WI38 (cell line): Measurements from ENCODE around the gene COL18A1.
"Not testable (repeated sequence)": the region's sequence is repeated elsewhere in the genome, so short reads cannot be mapped to it uniquely, and the experiment has no call there.

ENCODE experiments used
- H3K4me3 ChIP-seq: 2 replicates; pipeline ENCODE4 v1.5.1; 2011; ENCODE audit warnings: low read depth, mild to moderate bottlenecking, control low read depth, low read length
- TF ChIP-seq, protein P1 (sequence below): IDR thresholded peaks from 2 replicates; pipeline ENCODE4 v1.5.1; 2012; ENCODE audit warnings: low read depth, mild to moderate bottlenecking, control low read depth, low read length

The COL18A1 gene

DNA sequence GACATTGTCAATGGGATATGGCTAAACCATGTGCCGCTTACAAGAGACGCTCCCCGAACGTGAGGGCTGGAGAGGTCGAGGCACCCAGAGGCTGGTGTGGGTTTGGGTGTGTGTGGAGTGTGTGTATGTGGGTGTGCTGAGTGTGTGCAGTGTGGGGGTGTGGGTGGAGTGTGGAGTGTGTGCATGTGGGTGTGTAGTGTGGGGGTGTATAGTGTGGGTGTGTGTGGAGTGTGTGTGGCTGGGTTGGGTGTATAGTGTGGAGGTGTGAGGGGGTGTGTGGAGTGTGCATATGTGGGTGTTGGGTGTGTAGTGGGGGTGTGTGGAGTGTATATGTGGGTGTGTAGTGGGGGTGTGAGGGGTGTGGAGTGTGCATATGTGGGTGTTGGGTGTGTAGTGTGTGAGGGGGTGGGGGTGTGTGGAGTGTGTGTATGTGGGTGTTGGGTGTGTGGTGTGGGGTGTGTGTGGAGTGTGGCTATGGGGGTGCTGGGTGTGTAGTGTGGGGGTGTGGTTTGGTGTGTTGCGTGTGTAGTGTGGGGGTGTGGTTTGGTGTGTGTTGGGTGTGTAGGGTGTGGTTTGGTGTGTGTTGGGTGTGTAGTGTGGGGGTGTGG is 95.1 kb downstream of the COL18A1 start:
- TF ChIP-seq, protein P1, sequence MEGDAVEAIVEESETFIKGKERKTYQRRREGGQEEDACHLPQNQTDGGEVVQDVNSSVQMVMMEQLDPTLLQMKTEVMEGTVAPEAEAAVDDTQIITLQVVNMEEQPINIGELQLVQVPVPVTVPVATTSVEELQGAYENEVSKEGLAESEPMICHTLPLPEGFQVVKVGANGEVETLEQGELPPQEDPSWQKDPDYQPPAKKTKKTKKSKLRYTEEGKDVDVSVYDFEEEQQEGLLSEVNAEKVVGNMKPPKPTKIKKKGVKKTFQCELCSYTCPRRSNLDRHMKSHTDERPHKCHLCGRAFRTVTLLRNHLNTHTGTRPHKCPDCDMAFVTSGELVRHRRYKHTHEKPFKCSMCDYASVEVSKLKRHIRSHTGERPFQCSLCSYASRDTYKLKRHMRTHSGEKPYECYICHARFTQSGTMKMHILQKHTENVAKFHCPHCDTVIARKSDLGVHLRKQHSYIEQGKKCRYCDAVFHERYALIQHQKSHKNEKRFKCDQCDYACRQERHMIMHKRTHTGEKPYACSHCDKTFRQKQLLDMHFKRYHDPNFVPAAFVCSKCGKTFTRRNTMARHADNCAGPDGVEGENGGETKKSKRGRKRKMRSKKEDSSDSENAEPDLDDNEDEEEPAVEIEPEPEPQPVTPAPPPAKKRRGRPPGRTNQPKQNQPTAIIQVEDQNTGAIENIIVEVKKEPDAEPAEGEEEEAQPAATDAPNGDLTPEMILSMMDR: no peak
- H3K4me3 ChIP-seq: no peak overlapping the region

DNA sequence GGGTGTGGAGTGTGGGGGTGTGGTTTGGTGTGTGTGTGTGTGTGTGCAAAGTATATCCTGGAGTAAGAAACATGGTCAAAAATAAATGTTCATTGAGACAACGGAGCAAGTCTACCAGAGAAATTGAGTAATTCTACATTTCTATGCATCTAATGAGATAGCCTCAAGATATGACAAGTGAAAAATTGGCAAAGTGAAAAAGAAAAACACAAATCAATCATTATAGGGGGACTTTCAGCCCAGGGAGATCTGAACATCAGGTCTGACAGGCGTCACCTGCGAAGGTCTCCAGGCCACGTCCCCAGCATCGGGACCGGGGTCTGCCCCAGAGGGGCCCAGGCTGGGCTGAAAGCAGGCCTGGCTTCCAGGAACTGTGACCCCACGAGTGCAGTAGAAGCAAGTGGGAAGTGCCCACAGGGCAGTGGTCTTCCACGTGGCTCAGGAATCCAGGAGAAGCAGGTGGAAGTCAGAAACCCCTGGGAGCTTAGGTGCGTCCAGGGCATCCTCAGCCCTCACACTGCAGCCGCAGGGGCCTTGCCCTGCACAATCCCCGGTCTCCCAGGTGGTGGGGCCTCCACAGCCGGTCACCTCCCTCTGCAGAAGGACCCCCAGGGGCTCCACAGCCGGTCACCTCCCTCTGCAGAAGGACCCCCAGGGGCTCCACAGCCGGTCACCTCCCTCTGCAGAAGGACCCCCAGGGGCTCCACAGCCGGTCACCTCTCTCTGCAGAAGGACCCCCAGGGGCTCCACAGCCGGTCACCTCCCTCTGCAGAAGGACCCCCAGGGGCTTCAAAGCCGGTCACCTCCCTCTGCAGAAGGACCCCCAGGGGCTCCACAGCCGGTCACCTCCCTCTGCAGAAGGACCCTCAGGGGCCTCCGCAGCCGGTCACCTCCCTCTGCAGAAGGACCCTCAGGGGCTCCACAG is 96.4 kb downstream of the COL18A1 start:
- not testable (repeated sequence) for H3K4me3 ChIP-seq

DNA sequence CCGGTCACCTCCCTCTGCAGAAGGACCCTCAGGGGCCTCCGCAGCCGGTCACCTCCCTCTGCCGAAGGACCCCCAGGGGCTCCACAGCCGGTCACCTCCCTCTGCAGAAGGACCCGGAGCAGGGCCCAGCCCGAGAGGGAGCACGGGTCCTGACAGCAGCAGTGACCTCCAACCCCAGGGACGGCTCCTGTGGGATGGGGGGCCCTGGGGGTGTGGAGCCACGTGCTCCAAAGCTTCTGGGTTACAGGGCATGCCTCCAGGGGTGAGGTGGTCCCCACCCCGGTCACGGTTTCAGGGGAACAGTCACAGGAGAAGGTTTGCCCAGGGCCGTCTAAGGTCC is 97.0 kb downstream of the COL18A1 start:
- TF ChIP-seq, protein P1: no peak
- H3K4me3 ChIP-seq: no peak overlapping the region

DNA sequence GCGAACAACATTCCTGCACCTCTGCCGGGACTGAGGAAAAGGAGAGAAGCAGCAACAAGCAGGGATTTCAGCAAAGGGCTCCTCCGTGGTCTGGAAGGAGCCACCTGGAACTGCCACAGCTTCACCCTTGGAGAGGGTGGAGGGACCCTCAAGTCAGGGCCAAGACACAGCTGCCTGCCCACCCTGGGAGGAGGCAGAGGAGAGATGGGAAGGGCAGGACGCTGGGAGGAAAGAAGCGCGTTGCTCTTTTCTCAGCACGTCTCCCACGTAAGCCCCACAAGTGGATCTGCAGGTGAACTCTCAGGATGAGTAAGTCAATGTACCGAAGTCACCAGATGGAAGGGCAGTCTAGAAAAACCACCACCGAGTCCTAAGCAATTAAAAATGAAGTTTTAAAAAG is 97.6 kb downstream of the COL18A1 start:
- H3K4me3 ChIP-seq: no peak overlapping the region
- TF ChIP-seq, protein P1: no peak

DNA sequence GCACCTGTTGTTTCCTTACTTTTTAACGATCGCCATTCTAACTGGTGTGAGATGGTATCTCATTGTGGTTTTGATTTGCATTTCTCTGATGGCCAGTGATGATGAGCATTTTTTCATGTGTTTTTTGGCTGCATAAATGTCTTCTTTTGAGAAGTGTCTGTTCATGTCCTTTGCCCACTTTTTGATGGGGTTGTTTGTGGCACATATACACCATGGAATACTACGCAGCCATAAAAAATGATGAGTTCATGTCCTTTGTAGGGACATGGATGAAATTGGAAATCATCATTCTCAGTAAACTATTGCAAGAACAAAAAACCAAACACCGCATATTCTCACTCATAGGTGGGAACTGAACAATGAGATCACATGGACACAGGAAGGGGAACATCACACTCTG is 98.3 kb downstream of the COL18A1 start:
- H3K4me3 ChIP-seq: not testable (repeated sequence)

- no peak overlapping the region for H3K4me3 ChIP-seq
- TF ChIP-seq, protein P1: no peak
Measured at GRCh38 chr21:45504021-45504515, 99.1 kb downstream of the COL18A1 start.

DNA sequence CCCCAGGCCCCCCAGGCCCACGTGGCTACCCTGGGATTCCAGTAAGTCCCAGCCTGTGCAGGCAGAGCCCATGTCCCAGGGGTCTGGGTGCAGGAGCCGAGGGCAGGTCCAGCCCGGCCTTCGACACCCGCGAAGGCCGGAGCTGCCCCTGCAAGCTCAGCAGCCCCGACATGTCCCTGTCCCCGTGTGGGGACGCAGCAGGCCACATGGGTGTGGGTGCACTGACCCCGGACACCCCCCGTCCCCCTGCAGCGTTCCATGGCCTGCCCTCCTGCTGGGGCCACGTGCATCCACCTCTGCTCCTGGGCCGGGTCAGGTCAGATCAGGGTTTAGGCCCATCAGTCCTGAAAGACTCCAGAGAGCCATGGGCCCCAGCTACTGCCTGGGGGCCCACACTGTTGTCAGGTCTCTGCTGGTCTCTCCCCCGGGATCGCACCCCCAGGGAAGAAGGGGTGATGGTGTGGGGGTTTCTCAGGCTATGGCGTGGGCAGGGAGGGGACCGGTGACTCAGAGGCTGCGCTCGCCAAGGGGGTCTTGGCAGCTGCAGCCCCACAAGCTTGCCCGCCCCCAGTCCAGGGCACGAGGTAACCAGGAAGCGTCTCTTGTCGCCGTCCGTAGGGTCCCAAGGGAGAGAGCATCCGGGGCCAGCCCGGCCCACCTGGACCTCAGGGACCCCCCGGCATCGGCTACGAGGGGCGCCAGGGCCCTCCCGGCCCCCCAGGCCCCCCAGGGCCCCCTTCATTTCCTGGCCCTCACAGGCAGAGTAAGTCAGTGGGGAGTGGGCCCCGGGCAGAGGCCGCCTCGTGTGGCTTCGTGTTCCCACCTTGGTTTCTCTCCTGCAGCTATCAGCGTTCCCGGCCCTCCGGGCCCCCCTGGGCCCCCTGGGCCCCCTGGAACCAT is 99.8 kb downstream of the COL18A1 start:
- no peak overlapping the region for H3K4me3 ChIP-seq
- TF ChIP-seq, protein P1: no peak
